NOMO-1 treated with DMSO at 0.1 percent for 48 hours (cell line): ENCODE data around the gene TFIP11.
A peak's percentile ranks its signal among the peaks of the same experiment; 100 is the strongest.
"Not testable (repeated sequence)": the region's sequence is repeated elsewhere in the genome, so short reads cannot be mapped to it uniquely, and the experiment has no call there.

Source experiments
- DNase-seq: peaks from one replicate; lab custom pipeline; 2025; ENCODE audit not compliant: unreplicated experiment; lab: John Stamatoyannopoulos, UW

Gene TFIP11

DNA sequence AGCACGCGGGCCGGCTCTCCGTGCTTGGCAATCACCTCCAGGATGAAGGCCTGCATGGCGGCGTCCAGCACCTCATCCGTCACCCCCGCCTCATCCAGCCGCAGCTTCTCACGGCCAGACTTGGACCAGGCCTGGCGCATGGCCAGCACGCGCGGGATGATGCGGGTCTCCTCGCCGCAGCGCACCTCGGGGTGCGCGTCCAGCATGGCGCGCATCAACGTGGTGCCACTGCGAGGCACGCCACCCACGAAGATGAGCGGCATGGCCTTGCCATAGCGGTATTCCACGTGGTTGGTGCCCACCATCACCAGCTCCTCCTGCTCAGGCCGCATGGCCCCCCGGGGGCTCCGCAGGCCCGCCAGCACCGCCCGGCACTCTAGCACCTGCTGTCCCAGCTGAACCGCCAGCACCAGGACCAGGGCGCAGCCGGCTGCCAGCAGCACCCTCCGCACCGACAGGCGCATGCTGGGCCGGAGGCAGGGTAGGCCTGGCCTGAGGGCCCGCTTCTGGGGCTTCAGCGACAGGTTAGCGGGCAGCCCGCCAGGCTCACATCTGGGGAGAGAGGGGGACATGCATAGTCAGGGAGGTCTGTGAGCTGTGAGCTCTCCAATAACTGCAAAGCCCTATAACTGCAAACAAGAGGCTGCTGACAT, 29.0 kb upstream of the TFIP11 start:
- DNase-seq = no peak

GRCh38 chr22:26540119-26540518, 27.8 kb upstream of the TFIP11 start:
- DNase-seq = no peak

- no peak for DNase-seq
Measured at GRCh38 chr22:26536762-26537134, 24.5 kb upstream of the TFIP11 start.

GRCh38 chr22:26536056-26536761, 23.9 kb upstream of the TFIP11 start:
- no peak for DNase-seq

- DNase-seq = no peak
Measured at GRCh38 chr22:26535603-26535908, 23.3 kb upstream of the TFIP11 start.

DNA sequence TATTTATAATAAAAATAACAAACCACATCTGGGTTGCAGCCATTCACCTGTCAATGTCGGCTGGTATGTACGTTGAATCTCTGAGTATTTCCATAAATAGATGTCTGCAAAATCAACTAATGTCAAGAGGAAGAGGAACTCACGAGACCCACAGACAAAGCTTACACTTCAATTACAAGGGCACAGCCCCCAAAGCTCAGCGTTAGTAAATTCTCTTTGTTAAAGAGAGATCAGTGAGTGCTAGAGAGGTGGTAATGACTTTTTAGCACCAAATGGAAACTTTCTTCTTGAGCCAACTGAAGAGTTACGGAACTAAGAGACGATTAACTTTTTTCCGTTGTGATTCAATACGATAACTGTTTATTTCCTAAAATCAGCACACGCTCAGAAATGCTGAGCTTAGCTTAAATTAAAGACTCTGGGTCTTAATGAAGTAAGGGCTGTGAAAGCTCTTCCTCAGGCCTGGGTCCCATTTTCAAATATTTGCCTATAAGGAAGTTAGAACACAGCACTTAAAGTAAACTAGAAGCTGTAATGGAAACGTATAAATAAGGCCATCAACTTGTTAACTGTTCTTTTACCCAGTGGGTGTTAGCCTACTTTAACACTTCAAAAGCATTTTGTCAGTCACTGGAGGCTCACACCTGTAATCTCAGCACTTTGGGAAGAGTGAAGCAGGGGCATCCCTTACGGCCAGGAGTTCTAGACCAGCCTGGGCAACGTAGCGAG, 22.8 kb upstream of the TFIP11 start:
- peak; percentile 47 for DNase-seq

DNA sequence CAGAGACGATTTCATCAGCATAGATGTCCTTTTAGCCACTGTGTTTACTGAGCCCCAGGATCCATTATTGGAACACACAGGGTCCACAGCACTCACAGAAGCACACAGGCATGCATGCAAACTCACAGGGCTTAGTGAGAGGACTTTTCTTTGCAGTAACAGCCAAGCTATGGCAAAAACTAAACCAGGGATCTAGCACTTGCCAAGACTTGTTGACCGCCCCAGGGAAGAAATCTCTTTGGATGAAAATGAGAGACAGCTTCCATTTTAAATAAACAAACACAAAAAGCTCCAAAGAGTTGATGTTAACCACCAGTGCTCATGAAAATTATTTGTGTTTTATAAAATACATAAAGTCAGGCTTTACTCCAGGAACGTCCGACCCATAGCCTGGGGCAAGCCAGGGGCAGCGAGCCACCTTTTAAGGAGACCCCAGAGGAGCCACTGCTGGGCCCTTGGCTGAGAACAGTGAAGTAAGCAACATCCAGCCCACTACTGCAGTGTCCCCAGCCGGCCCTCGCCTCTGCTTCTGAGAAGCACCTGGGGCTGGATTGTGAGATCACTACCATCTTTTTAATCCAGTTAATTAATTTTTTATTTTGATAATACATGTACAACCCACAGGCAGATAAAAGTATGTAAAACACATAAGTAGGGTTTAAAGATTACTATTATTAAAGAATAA, 22.0 kb upstream of the TFIP11 start:
- no peak for DNase-seq

DNA sequence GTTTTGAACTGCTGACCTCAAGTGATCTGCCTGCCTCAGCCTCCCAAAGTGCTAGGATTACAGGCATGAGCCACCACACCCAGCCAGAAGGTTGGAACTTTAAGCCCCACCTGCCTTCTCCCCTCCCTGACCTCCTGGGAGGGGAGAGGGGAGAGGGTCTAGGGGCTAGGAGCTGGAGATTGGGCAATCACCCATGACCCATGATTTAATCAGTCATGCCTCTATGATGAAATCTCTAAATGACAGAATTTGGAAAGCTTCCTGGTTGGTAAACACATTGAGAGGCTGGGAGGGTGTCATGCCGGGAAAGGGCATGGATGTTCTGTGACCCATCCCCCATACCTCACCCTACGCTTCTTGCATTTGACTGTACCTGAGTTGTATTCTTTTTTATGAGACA, 17.1 kb upstream of the TFIP11 start:
- no peak for DNase-seq

GRCh38 chr22:26528518-26528917, 16.2 kb upstream of the TFIP11 start:
- not testable (repeated sequence) for DNase-seq

DNA sequence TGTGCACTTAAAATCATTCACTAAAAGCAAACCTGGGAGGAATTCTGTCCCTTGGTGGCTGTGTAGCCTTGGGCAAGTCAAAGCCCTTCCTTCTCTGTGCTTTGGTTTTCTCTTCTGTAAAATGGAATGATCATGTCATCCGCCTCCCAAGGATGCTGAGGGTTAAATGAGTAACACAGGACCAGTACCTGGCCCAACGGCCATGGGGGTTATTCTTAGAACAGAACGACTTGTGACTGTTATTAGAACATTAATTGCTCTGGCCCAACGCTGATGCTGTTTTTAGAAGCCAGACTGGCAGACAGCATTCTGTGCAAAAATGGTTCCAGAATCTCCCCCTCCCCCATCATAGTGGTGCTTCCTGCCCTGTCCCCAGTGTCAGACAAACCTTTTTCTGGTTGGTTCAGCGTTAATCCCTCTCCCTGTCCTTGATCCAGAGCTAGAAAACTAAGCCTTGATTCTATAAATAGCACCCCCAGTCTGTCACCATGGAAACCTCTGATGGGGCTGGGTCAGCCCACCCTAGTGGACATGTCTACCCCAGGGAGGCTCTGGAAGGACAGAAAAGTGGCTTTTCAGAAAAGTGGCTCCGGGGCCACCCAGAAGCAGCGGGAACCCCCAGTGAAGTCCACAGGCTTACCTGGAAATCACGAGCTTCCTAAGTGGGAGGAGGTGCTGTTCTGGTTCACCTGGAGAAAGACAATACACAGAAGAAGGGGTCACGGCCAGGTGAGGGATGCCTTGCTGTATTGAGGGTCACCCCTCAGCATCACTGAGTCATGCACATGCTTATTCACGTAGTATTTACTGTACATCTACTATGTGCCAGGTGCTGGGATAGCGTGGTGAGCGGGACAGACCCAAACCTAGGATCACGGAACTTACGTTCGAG, 15.5 kb upstream of the TFIP11 start:
- DNase-seq = no peak

DNA sequence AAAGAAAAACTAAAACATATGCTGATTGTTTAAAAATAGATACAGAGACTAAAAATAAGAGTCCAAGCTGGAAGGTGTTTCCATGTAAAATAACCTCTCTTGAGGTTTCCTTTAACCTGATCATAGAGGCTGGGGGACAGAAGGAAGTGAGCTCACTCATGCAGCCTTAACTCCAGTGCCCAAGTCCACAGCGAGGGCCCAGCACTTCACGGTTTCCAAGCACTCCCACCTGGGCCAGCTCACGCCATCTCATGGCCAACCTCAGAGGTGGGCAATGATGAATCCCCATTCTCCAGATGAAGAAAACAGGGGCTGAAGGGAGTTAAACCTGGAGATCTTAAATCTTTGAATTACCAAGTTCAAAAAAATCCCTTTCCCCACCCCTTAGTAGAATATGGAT, 14.9 kb upstream of the TFIP11 start:
- no peak for DNase-seq

DNA sequence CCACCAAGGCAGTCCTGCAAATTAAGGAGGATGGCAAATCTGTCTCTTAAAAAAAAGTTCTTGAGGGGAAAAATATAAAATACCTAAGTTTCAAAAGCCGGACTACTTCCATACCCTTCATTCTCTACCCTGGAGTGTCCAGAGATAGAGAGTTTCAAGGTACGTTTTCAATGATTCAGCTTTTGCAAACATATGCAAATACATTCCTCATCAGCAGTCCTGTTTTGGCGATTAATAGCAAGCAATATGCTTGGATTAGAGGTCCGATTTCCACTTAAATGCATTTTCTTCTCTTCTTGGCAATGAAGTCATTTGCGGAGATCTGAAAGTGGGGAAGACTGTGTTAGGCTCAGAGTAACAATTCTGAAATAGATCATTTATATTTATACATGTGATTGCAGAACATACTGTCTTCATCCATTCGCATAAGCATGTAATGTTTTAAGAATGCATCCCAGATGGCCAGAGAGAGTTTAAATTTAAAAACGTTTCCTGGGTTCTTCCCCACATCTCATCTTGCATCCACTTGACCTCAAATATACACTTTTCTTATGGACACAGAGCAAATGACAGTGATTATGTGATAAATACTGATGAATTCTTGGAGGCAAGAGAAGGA, 13.8 kb upstream of the TFIP11 start:
- no peak for DNase-seq

GRCh38 chr22:26524870-26525269, 12.6 kb upstream of the TFIP11 start:
- no peak for DNase-seq

- DNase-seq = no peak
Measured at GRCh38 chr22:26522592-26522991, 10.3 kb upstream of the TFIP11 start.

GRCh38 chr22:26522012-26522411, 9.7 kb upstream of the TFIP11 start:
- DNase-seq = no peak

DNA sequence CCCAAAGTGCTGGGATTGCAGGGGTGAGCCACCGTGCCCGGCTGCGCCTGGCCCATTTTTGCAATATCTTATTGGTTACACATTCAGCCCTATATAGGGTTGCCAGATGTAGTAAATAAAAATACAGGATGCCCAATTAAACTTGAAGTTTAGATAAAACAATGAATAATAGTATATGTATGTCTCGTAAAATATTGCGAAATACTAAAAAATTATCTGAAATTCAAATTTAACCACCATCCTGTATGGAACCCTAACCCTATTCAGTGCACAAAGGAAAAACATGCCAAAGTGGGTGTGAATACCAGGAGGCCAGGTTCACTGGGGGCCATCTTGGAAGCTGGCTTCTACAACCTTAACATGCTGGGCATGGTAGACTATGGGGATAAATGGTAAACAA, 5.2 kb upstream of the TFIP11 start:
- no peak for DNase-seq

GRCh38 chr22:26516503-26516902, 4.2 kb upstream of the TFIP11 start:
- peak; percentile 12 for DNase-seq

DNA sequence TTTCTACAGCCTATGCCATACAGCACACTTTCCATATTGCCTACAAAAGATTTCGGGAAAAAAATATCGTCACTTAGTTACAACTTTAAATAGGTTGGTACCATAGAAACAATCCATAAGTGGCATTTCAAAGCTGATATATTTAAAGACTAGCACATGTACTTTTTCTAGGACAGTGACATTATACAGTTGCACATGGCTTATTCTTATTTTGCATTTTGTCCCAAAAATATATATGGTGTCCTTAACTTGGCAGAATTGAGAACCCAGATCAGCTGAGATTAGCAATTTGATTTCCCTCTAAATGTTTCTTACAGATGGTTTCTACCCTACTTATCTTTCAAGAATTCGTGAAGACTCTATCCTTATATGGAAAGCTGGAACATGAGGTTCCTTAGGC, 3.7 kb upstream of the TFIP11 start:
- no peak for DNase-seq

- DNase-seq = no peak
Measured at GRCh38 chr22:26514419-26515161, 2.3 kb upstream of the TFIP11 start.

GRCh38 chr22:26513838-26514237, 1.6 kb upstream of the TFIP11 start:
- no peak for DNase-seq
